GM12874 (cell line): Measurements from ENCODE around the gene LRRC75B.

Source experiments
- TF ChIP-seq, protein P1 (sequence below): IDR thresholded peaks from 2 replicates; pipeline ENCODE4 v1.5.1; 2011; ENCODE audit warnings: low read depth, mild to moderate bottlenecking, control low read depth, low read length, moderate library complexity; ENCODE audit not compliant: insufficient read depth

Gene LRRC75B

DNA sequence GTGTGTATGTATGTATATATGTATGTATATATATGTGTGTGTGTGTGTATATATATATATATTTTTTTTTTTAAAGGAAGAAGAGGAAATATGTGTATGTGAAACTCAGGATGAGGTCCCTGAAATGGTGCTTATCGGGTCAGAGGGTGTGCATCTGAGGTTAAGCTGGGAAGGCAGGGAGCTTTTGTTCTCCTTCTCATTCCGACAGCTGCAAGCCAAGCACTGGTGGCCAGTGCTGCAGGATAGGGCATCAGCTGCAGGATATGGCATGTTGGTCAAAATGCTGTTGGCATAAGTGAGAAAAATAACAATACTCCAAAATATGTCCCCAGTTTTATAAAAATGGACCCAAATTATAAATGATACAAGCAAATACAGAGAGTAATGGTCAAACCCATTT is 29.6 kb downstream of the LRRC75B start:
- TF ChIP-seq, protein P1, sequence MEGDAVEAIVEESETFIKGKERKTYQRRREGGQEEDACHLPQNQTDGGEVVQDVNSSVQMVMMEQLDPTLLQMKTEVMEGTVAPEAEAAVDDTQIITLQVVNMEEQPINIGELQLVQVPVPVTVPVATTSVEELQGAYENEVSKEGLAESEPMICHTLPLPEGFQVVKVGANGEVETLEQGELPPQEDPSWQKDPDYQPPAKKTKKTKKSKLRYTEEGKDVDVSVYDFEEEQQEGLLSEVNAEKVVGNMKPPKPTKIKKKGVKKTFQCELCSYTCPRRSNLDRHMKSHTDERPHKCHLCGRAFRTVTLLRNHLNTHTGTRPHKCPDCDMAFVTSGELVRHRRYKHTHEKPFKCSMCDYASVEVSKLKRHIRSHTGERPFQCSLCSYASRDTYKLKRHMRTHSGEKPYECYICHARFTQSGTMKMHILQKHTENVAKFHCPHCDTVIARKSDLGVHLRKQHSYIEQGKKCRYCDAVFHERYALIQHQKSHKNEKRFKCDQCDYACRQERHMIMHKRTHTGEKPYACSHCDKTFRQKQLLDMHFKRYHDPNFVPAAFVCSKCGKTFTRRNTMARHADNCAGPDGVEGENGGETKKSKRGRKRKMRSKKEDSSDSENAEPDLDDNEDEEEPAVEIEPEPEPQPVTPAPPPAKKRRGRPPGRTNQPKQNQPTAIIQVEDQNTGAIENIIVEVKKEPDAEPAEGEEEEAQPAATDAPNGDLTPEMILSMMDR, result no peak

DNA sequence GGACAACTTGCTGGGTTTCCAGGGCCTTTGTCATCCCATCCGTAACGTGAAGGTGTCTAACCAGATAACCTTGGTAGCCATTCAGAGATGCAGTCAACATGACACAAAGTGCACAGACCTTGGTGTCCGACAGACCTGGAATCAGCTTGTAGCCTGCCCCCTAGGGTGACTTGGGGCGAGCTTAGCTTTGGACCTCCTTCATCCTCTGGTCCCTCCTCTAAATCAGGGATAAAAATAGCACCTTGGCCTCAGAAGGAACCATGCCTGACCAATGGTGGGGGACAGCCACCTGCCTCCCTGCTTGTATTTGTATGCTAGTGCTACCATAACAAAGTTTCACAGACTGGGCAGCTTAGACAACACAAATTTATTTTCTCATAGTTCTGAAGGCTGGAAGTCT is 33.4 kb downstream of the LRRC75B start:
- TF ChIP-seq, protein P1, result no peak

DNA sequence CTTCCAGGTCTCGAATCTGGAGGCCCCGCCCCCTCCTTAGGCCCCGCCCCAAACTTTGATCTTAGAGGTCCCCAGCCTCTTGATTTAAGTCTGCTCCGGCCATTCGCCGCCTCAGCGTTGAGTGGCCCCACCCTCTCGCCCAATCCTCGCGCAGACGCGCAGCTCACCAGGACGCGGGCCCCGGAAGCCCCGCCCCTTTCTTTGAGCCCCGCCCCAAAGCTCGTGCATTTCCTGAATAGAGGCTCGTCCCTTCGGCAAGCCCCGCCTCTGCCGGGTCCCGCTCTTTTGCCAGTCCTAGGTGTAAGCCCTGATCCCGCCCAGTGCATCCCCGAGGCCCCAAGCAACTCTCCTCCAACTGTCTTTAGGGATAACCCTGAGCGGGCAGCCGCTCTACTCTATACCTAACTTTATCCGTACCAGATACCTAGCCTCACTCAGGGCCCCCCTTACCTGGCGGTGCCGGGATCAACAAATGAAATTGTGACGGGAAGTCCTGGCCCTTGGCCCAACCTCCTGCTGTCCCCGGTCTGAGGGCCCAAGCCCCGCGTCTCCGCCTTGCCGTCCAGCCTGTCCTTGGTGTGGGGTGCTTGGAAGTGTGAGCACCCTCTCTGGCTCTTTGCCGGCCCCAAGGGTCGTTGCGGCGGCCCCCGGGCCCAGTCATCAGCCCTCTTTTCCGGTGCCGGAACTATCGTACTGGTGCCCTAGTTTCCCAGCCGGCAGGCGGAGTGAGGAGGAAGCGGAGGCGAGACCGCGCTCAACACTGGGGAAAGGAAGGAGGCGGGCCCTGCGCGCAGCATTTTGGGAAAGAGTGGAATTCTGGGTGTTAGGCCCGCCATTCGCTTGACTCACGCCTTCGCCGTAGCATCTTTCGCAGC is 37.5 kb downstream of the LRRC75B start, which contains the start of gene SNRPD3:
TSS of gene SNRPD3 (plus strand) at position 835 of the 875 bp plus-strand sequence. CDS start 1,676 bp downstream, outside the sequence.
- TF ChIP-seq, protein P1, result no peak

DNA sequence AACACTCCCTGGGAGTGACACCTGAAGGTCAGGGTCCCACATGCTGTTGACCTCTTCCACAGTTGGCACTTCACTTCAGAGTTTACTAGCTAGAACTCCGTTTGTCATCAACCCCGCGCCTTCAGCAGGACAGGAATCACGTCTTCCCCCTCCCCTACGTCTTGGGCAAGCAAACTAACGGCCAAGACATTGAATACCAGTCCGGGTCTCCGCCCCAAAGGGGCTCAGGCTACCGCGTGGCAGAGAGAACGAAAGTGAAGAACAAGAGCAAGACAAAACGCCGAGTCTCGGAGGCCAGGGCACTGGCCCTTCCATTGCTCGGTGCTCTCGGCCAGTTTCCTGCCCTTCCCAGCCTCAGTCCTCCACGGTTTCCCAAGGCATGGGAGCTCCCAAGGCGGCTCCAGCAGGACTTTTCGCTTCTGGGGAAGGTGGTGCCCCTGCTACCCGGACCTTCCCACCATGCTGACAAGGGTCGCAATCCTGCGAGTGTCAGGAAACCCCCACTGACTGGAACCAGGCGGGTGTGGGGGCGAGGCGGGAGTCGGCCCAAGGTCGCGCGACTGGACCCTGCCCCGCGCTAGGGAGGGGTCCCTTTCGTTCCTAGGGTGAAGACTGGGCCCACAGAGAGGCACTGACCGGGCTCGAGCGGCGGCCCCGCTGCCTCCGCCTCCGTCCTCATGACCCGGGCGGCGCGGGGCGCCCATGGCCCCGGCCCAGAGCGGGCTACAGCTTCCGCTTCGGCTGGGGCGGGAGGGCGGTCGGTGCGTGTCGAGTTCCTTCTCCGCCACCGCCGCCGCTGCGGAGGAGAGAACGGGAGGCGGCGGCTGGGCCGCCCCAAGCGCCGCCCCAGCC is 38.3 kb downstream of the LRRC75B start, which contains the start of gene GUCD1:
TSS of gene GUCD1 (minus strand) at position 826 of the 852 bp plus-strand sequence. CDS start at position 679, 147 bp downstream.
- TF ChIP-seq, protein P1, result no peak

DNA sequence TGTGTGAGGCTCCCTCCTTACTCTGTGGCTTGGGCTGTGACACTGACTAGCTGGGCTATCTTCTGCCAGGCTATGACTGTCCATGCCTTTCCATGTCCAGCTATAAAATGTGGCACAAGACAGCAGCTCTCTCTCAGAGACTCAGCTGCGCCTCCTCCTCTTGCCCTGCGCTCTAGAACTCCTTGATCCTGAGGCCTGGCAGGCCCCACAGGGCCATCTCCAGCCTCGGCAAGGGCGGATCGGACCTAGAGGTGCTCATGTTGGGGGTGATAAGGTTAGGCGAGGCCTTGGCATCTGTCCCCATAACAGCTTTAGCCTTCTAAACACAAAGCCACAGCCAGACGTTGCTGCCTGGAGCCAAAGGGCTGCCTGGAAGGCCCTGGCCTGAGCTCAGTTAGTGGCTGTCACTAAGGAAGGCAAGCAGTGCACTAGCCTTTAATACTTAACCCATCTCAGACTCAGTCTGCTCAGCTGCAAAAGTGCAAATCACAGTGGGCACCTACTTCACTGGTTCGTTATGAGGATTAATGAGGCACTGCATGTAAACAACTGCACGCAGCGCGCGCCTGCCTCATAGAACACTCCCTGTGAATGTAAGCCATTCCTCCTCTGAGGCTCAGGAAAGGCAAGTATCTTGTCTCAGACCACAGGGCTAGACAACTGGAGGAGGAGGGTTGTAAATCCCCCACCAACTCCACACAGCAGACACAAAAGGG is 39.1 kb downstream of the LRRC75B start:
- TF ChIP-seq, protein P1, result no peak

DNA sequence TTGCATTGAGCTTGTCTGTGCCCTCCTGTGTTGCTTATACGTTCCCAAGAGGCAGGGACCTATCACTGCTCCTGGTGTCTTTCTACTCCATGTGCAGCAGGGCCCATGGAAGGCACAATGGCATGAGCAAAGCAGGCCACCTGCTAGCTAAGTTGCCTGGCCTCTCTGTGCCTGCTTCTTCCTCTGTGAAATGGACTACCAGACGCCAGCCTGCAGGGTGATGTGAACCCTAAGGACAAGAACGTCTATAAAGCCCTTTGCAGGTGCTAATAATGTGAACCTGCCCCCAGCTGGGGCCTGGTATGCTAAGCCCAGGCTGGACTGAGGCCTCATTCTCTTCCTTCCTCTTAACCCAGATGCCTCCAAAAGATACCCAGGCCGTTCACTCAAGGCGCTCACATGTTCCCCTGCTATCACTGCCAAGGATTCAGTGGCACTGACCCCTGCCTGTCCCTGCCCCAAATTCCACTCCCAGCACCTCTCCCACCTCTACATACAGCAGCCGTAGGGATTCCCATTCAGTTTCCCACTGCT is 41.9 kb downstream of the LRRC75B start:
- TF ChIP-seq, protein P1, result no peak
